GM21576 (cell line): ENCODE data around the gene CADM4.
"Not testable (repeated sequence)": the region's sequence is repeated elsewhere in the genome, so short reads cannot be mapped to it uniquely, and the experiment has no call there.

ENCODE experiments used
- ATAC-seq: cut with Tn5 transposase; IDR thresholded peaks from one replicate; pipeline ENCODE4 v1.9.1; 2021; ENCODE audit warnings: mild to moderate bottlenecking, moderate library complexity; ENCODE audit not compliant: unreplicated experiment

CADM4 gene

GRCh38 chr19:43589678-43590077, 50.0 kb downstream of the CADM4 start:
- no peak for ATAC-seq

- no peak for ATAC-seq
These were observed 50.4 kb downstream of the CADM4 start for GRCh38 chr19:43589277-43589676.

GRCh38 chr19:43587029-43587428, 52.6 kb downstream of the CADM4 start:
- not testable (repeated sequence) for ATAC-seq

- ATAC-seq: no peak
These were observed 53.3 kb downstream of the CADM4 start for GRCh38 chr19:43586346-43586745.

GRCh38 chr19:43584484-43584883, 55.2 kb downstream of the CADM4 start:
- ATAC-seq: no peak

GRCh38 chr19:43582495-43582894, 57.2 kb downstream of the CADM4 start:
- ATAC-seq: no peak

GRCh38 chr19:43581467-43581866, 58.2 kb downstream of the CADM4 start:
- no peak for ATAC-seq

- ATAC-seq: no peak
These were observed 60.9 kb downstream of the CADM4 start for GRCh38 chr19:43578787-43579186.

GRCh38 chr19:43575955-43576878, 63.4 kb downstream of the CADM4 start:
- no peak for ATAC-seq

- ATAC-seq: peak; percentile 94
These were observed 64.3 kb downstream of the CADM4 start, which contains the start of the genes PINLYP and XRCC1 for GRCh38 chr19:43575156-43575950. Gene PINLYP (plus strand): TSS chr19:43575801. CDS start chr19:43577192, 1,391 bp downstream. Gene XRCC1 (minus strand): TSS chr19:43575527. CDS start chr19:43575458, 69 bp downstream.

GRCh38 chr19:43574424-43575155, 65.1 kb downstream of the CADM4 start:
- ATAC-seq: no peak
